Thyroid gland (tissue), 4 donors: ENCODE data around the gene DLD. TPM values are rescaled to one million over a fixed set of nuclear protein-coding genes. Genes with fewer than 3 reads are reported as not detected.

Experiments used
- DNase-seq, 2 donors: peaks; one replicate each; pipeline ENCODE4 v3.0.0-alpha.2; 2019
- H3K27ac ChIP-seq, 3 donors: fragments of 200-600 bp; sonication (generic); 1 replicate in 2 of 3; 2 replicates in 1 of 3; pipeline ENCODE4 v1.5.1; 2016 to 2019; ENCODE audit warnings: mild to moderate bottlenecking in 1 of 3, moderate library complexity in 1 of 3
- H3K27me3 ChIP-seq: fragments of 200-600 bp; sonication (generic); one replicate; pipeline ENCODE4 v1.5.1; 2019
- H3K36me3 ChIP-seq, 2 donors: fragments of 200-600 bp; sonication (generic); one replicate each; pipeline ENCODE4 v1.5.1; 2016 to 2019
- H3K4me1 ChIP-seq, 2 donors: fragments of 200-600 bp; sonication (generic); one replicate each; pipeline ENCODE4 v1.5.1; 2017 to 2019
- H3K4me3 ChIP-seq, 3 donors: fragments of 200-600 bp; sonication (generic); replicated peaks in 1 of 3; 1 replicate in 2 of 3; 2 replicates in 1 of 3; pipeline ENCODE4 v1.5.1; 2016; ENCODE audit warnings: mild to moderate bottlenecking in 1 of 3
- H3K9me3 ChIP-seq: fragments of 200-600 bp; sonication (generic); one replicate; pipeline ENCODE4 v1.5.1; 2017
- POLR2A ChIP-seq, 2 donors: fragments of 450-650 bp; IDR thresholded peaks; one replicate each; pipeline ENCODE4 v1.6.1; 2017; ENCODE audit warnings: antibody characterized with exemption in 2 of 2, mild to moderate bottlenecking in 2 of 2, moderate library complexity in 1 of 2
- WGBS, 2 donors: methylation state at CpG; one replicate each; pipeline ENCODE4 v1.1.5; 2017; 5-methylcytosine and 5-hydroxymethylcytosine counted together
- intact Hi-C: fragments of 100-400 bp; cut with DNase I; formaldehyde crosslinking; loops from one replicate; pipeline ENCODE4 v1.15.1; 2023
- total RNA-seq, 4 donors: library from RNA; depleted of rRNA; stranded (reverse); fragments of >200 nt; gene quantifications; one replicate each; pipeline ENCODE4 v1.2.3, GENCODE V29; 2016
- TF ChIP-seq, protein P1 (sequence below), 6 experiments: fragments of 200-600 bp in 3 of 6; fragments of 450-650 bp in 3 of 6; sonication (generic) in 3 of 6; IDR thresholded peaks; one replicate each; pipeline ENCODE4 v1.5.1; 2016 to 2019; ENCODE audit warnings: antibody characterized with exemption in 6 of 6, mild to moderate bottlenecking in 2 of 6, inconsistent platforms in 1 of 6, moderate library complexity in 1 of 6

DLD gene
- total RNA-seq, 4 donors from 2014 or later, result 108 to 343 (median 213) TPM

DNA sequence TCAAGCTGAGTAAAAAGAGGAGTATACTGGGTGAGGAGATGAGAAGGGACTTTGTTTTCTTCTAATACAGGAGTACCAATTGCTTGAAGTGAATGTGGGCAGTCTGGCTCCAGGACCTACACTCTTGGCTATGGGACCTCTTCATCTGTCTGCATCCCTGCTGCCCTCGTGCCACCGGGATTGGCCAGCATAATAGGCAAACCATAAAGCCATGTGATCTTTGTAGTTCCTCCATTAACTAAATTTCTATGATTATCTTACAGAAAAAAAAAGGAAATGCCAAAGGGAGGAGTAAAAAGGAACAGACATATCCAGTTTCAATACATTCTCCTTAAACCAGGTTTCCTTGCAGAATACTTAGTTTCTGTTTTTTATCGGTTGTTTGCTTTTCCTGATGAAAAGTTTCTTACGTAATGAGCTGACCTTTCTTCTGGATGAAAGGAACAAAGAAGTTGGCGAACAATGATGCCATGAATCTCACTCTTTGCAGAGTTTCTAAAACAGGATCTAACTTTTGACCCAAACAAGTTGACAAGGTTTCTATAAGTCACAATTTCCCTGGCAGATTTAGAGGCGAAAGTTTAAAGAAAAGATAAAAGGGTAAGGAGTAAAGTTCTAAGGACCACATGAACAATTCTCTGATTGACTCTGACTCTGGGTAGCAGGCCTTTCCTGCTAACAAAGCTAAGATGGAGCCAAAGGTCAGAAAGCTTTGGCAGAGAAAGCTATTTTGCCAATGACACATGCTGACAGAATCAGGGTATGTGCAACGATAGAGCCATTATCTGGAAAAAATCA is 57.9 kb downstream of the DLD start:
- H3K4me1 ChIP-seq, result peaks cover 32 to 50% of the 10 kb centered on the region in 2 donors

GRCh38 chr7:107949443-107949935 is 58.5 kb downstream of the DLD start:
- peaks cover 28 to 45% of the 10 kb centered on the region in 2 donors for H3K4me1 ChIP-seq
- DNase-seq, result no peak

More for the DNA sequence above, 57.9 kb downstream of the DLD start:
- Histone ChIP-seq H3K9me3 (no peaks in the 10 kb centered on the region), H3K27me3 (no peaks in the 10 kb centered on the region), H3K4me3 (no peak overlapping the region), H3K36me3 (peaks cover 0 to 28% of the 10 kb centered on the region in 2 donors), H3K27ac (peak overlapping the region in 1 of 3 donors; percentile 14)
- intact Hi-C loops, result loop anchor here (10.0 kb wide), 1 partner anchor 56 kb away; the partner anchor contains the start of gene LAMB1
- no peak for DNase-seq
- TF ChIP-seq, protein P1, sequence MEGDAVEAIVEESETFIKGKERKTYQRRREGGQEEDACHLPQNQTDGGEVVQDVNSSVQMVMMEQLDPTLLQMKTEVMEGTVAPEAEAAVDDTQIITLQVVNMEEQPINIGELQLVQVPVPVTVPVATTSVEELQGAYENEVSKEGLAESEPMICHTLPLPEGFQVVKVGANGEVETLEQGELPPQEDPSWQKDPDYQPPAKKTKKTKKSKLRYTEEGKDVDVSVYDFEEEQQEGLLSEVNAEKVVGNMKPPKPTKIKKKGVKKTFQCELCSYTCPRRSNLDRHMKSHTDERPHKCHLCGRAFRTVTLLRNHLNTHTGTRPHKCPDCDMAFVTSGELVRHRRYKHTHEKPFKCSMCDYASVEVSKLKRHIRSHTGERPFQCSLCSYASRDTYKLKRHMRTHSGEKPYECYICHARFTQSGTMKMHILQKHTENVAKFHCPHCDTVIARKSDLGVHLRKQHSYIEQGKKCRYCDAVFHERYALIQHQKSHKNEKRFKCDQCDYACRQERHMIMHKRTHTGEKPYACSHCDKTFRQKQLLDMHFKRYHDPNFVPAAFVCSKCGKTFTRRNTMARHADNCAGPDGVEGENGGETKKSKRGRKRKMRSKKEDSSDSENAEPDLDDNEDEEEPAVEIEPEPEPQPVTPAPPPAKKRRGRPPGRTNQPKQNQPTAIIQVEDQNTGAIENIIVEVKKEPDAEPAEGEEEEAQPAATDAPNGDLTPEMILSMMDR (IDR thresholded peaks at IDR 0.05), result no peak
- TF ChIP-seq POLR2A (IDR thresholded peaks at IDR 0.05), result no peak
- 82 to 88% methylated on average over 7 of the region's 7 CpGs for WGBS, 2 donors

DNA sequence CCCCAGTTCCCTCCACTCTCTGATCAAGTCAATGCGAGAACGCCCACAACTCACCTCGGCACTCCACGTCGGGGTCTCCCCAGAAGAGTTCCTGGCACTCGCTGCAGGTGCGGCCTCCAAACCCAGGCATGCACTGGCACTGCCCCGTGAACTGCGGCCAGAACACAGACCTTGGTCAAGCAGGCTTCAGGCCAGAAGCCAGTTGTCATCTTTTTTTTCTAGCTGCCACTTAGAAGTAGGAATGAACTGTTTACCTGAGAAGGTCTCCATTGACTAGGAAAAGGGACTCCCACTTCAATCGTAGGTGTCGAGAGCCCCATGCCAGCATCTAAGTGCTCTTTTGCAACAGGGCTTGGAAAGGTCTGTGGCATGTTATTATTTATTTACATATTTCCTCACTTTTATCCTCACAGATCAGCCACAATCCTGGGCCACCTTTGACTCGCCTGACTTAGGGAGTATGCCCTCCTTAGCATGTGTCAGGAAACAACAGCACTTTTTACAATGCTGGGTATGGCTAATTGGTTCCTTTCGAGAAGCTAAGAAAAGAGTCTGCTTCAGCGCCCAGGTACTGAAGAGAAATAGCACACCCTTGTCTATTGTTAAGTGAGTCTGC is 60.3 kb downstream of the DLD start:
- peak; percentile 62 to 66 for DNase-seq
- 47 to 59% methylated on average over 14 of the region's 14 CpGs for WGBS, 2 donors
- Histone ChIP-seq H3K36me3 (peaks cover 0 to 44% of the 10 kb centered on the region in 2 donors), H3K4me1 (peaks cover 20 to 30% of the 10 kb centered on the region in 2 donors), H3K27ac (peak overlapping the region; percentile 1 to 85 (median 43)), H3K4me3 (no peak overlapping the region), H3K9me3 (no peaks in the 10 kb centered on the region), H3K27me3 (no peaks in the 10 kb centered on the region)
- intact Hi-C loops, result no loop called here
- TF ChIP-seq, protein P1 (IDR thresholded peaks at IDR 0.05), result no peak
- TF ChIP-seq POLR2A (IDR thresholded peaks at IDR 0.05), result no peak

More at GRCh38 chr7:107949443-107949935, 58.5 kb downstream of the DLD start:
- 93 to 100% methylated on average over 1 of the region's 1 CpG for WGBS, 2 donors
- peak overlapping the region in 1 of 3 donors; percentile 14 for H3K27ac ChIP-seq
- H3K27me3 ChIP-seq, result no peaks in the 10 kb centered on the region
- TF ChIP-seq, protein P1 (IDR thresholded peaks at IDR 0.05), result no peak
- no peak for TF ChIP-seq POLR2A (IDR thresholded peaks at IDR 0.05)
- H3K36me3 ChIP-seq, result peaks cover 0 to 33% of the 10 kb centered on the region in 2 donors
- no peak overlapping the region for H3K4me3 ChIP-seq
- intact Hi-C loops, result loop anchor here (10.0 kb wide), 1 partner anchor 55 kb away; the partner anchor contains the start of gene LAMB1
- no peaks in the 10 kb centered on the region for H3K9me3 ChIP-seq

DNA sequence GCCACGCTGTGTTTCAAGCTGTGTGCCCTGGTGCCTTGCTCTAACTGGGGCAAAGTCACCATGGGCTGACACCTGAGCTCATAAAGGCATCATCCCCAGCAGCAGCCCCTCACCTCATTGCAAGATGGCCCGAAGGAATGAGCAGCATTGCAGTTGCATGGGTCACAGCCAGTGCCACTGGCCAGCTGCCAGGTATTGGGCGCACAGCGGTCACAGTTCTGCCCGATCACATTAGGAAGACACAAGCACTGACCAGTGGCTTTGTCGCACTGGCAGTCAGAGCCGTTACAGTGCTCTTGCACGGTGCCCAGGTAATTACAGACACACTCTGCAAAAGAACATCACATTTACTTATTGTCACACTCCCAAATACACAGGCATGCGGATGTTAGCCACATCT is 60.9 kb downstream of the DLD start:
- TF ChIP-seq, protein P1 (IDR thresholded peaks at IDR 0.05), result no peak
- TF ChIP-seq POLR2A (IDR thresholded peaks at IDR 0.05), result no peak
- H3K4me1 ChIP-seq, result peaks cover 20 to 30% of the 10 kb centered on the region in 2 donors
- peak; percentile 45 to 58 for DNase-seq

More for the DNA sequence above, 60.9 kb downstream of the DLD start:
- WGBS, 2 donors, result 67 to 75% methylated on average over 7 to 9 of the region's 9 CpGs
- H3K9me3 ChIP-seq, result no peaks in the 10 kb centered on the region
- H3K36me3 ChIP-seq, result peaks cover 0 to 42% of the 10 kb centered on the region in 2 donors
- H3K27me3 ChIP-seq, result no peaks in the 10 kb centered on the region
- H3K4me3 ChIP-seq, result no peak overlapping the region
- intact Hi-C loops, result no loop called here
- H3K27ac ChIP-seq, result peak overlapping the region; percentile 1 to 85 (median 43)
